ENCODE results near the gene TMEM135.

GRCh38 chr11:87033561-87033960 lies 4.2 kb upstream of the TMEM135 start:
- TF ChIP-seq EZH2 (IDR thresholded peaks at IDR 0.05; ENCODE audit: borderline replicate concordance, insufficient read depth, low read depth, low read length, poor library complexity, severe bottlenecking) (no peak), CTCF (IDR thresholded peaks at IDR 0.05) (no peak)
